HG02798 (cell line): ENCODE data around the gene ITGA3.
A peak's percentile ranks its signal among the peaks of the same experiment; 100 is the strongest.

Source experiments
- ATAC-seq: cut with Tn5 transposase; IDR thresholded peaks from one replicate; pipeline ENCODE4 v1.9.1; 2021; ENCODE audit warnings: mild to moderate bottlenecking; ENCODE audit not compliant: unreplicated experiment, poor library complexity

The ITGA3 gene

GRCh38 chr17:50055426-50056216, at the start of gene ITGA3:
ITGA3 (plus strand) TSS chr17:50056110; CDS start chr17:50056440, 330 bp downstream.
- peak; percentile 58 for ATAC-seq

GRCh38 chr17:50009282-50009681, 46.6 kb upstream of the ITGA3 start:
- no peak for ATAC-seq

- ATAC-seq, result no peak
Measured at GRCh38 chr17:50013079-50013478, 42.8 kb upstream of the ITGA3 start.

- no peak for ATAC-seq
Measured at GRCh38 chr17:50014471-50015088, 41.3 kb upstream of the ITGA3 start.

GRCh38 chr17:50015146-50015545, 40.8 kb upstream of the ITGA3 start:
- no peak for ATAC-seq

GRCh38 chr17:50018909-50019308, 37.0 kb upstream of the ITGA3 start:
- no peak for ATAC-seq

DNA sequence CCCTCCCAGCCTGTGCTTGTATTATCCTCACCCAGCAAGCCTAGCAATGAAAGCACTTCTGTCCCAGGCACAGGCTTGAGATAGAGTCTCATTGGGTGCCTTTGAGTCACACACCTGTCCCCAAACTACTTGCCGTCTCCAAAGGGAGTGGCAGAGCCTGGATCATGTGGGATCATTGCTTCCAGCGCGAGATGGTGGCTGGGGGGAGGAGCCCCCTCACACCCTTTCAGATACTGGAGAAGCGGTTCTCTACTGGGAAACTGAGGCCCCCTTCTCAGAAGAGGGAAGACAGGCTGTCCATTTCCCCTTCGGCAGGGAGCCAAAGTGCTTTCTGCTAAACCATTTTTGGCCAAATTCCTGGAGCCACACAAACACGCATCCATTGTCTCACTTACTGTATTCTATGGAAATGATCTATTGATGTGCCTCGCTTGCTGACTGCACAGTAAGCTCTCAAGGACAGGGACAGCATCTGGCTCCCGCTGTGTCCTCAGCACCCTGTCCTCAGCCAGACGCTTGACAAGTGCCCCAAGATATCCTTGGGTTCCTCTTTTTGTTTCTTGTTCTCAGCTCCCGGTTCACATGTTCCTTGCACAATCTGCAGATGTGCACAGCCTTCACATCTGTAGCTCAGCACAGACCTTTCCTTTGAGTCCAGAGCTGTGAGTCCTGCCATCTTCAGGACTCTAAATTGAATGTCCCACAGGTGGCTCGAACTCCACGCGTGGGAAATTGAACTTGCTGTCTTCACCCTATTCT, 34.9 kb upstream of the ITGA3 start:
- no peak for ATAC-seq

DNA sequence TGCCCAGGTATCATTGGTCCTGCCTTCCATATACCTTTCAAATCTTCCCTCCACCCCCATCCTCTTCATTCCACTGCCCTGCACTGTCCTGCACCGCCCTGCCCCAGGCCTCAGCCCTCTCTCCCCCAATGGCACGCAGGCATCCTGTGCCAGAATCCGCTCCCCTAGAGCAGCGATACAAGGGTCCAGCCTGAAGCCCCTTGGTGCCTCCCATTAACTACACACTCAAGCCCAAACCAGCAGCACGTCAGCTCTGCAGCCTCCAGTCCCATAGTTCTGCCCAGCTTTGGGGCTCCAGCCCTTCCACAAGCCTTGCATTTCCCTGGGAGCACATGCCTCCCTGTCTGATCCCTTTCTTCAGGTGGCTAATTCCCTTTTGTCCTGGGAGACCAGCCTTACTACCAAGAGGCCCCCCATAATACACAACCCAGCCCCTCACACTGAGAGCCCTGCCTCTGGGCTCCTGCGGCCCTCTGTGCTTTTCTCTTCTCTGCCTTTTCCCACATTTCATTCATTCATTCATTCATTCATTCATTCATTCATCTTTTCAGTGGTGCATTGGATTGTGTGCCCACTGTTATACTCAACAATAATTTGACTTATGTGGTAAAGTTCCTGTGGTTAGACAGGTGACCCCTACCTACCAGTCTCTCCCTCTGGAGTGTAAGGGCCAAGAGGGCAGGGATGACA, 34.1 kb upstream of the ITGA3 start:
- no peak for ATAC-seq

- ATAC-seq, result no peak
Measured at GRCh38 chr17:50022463-50023130, 33.3 kb upstream of the ITGA3 start.

- ATAC-seq, result no peak
Measured at GRCh38 chr17:50023520-50023919, 32.4 kb upstream of the ITGA3 start.

DNA sequence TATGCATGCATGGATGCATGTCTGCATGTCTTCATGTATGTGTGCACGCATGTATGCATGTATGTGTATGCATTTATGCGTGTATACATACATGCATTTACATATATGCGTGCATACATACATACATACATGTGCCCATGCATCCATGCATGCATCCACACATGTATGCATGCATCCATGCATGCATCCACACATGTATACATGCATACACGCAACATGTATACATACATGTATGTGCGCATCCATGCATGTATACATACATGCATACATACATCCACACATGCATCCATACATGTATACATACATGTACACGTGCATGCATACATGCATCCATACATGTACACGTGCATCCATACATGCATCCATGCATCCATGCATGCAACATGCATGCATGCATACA, 31.1 kb upstream of the ITGA3 start:
- no peak for ATAC-seq

GRCh38 chr17:50026046-50026675, 29.7 kb upstream of the ITGA3 start:
- ATAC-seq, result no peak

- ATAC-seq, result no peak
Measured at GRCh38 chr17:50026837-50027171, 29.1 kb upstream of the ITGA3 start.

DNA sequence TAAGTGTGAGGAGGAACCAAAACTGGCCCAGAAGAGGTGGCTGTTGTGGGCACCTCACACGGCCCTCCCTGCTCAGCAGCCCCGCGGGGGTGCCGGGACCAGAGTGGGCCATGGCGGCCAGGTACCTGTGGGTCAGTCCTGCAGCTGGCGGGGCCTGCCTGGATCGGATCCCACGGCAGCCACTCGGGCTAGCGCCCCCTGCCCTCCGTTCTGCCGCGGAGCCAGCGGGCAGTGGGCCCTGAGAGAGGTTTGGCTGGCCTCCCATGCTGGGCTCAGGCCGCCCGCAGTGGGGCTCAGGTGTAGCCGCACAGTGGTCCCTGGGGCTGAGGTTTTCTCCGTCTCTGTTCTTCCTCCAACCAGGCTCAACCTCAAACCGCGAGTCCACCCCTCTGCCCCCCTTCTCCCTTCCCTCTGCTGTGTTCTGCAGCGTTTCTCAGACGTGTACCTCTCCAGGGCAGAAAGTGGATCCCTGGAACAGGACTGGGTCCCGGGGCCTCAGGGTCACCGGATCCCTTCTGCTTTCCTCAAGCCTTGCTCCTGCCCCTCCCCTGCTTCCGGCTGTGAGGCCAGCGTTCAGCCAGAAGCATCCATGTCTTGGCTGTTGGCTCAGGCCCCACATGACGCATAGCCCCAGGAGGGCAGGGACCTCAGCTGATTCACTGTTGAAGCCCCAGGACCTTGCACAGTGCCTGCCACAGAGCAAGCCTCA, 28.6 kb upstream of the ITGA3 start:
- no peak for ATAC-seq

DNA sequence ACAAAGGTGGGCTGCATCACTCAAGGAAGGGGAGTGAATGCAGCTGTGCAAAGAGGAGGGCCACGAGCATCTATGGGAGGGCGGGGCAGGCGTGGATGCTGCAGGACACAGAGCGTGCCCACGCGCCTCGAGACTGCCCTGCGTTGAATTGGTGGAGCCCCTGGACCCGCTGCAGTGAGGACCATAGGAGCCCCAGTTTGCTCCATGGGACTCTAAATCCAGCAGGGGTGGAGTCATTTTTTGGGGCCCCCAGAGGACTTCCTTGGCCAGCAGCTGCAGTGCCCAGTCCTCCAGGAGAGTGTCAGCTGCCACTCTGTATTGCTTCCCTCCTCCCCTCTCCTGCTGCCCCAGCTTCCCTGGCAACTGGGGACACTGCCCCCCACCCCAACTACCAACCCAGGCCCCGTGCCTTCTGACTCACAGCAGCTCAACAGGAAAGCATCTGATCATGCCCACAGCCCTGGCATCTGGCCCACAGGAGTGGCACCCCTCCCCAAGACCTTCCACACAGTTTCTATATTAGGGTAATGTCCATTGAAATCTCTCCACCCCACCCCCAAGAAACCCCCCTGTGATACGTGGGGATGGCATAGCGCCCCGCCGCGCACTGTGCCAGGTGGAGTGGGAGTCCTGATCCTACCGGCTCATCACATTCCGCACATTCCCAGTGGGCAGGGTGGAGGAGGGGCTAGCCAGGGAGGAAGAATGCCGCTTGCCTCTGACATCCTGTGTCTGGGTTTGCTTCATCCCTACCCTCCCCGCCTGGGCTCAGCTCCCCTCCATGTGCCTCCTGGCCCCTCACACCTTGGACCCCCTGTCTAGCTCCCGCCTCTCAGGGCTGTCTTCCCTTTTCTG, 27.8 kb upstream of the ITGA3 start:
- ATAC-seq, result no peak

- ATAC-seq, result no peak
Measured at GRCh38 chr17:50028736-50029120, 27.2 kb upstream of the ITGA3 start.

DNA sequence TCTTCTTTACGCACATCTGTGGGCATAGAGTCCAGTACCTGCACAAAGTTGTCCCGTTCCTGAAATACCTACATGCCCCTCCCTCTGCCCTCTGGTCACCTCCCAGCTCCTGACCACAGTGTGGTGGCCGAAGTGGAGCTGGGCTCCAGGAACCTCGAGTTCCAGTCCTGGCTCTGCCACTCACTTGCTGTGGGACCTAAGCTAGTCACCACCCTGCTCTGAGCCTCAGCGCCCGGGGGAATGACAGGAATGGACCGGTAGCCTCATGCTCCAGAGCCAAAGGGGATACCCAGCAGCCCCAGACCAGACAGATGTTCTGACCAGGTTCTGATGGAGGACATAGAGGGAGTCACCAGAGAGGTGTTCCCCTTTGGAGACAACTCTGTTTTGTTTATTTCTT, 26.7 kb upstream of the ITGA3 start:
- ATAC-seq, result no peak

- ATAC-seq, result no peak
Measured at GRCh38 chr17:50033316-50033715, 22.6 kb upstream of the ITGA3 start.
